GM23248 (cell line): ENCODE results near the gene PPM1L. TPM values are rescaled to one million over a fixed set of nuclear protein-coding genes. Genes with fewer than 3 reads are reported as not detected.

Source experiments
- DNase-seq: peaks from one replicate; pipeline ENCODE4 v3.0.0-alpha.2; 2015
- H2AFZ ChIP-seq: fragments of 200-600 bp; sonication (generic); 2 replicates; pipeline ENCODE4 v1.6.1; 2016; ENCODE audit warnings: antibody characterized with exemption
- H3F3A ChIP-seq: fragments of 200-600 bp; sonication (generic); 2 replicates; pipeline ENCODE4 v1.6.1; 2016; ENCODE audit warnings: mild to moderate bottlenecking, antibody characterized with exemption, mixed run types; ENCODE audit not compliant: insufficient read depth
- H3K27ac ChIP-seq: fragments of 200-600 bp; sonication (generic); 2 replicates; pipeline ENCODE4 v1.5.1; 2016; ENCODE audit warnings: mild to moderate bottlenecking
- H3K27me3 ChIP-seq: fragments of 200-600 bp; sonication (generic); replicated peaks from 2 replicates; pipeline ENCODE4 v1.6.1; 2016; ENCODE audit warnings: mild to moderate bottlenecking; ENCODE audit not compliant: insufficient read depth
- H3K36me3 ChIP-seq: fragments of 200-600 bp; sonication (generic); 2 replicates; pipeline ENCODE4 v1.6.1; 2016; ENCODE audit warnings: low read depth, mild to moderate bottlenecking
- H3K4me1 ChIP-seq: fragments of 200-600 bp; sonication (generic); 2 replicates; pipeline ENCODE4 v1.6.1; 2016; ENCODE audit warnings: mild to moderate bottlenecking; ENCODE audit not compliant: insufficient read depth
- H3K4me2 ChIP-seq: fragments of 200-600 bp; sonication (generic); one replicate; pipeline ENCODE4 v1.6.1; 2016; ENCODE audit warnings: mild to moderate bottlenecking; ENCODE audit not compliant: unreplicated experiment
- H3K4me3 ChIP-seq: fragments of 200-600 bp; sonication (generic); 2 replicates; pipeline ENCODE4 v1.5.1; 2016; ENCODE audit warnings: mild to moderate bottlenecking
- H3K79me2 ChIP-seq: fragments of 200-600 bp; sonication (generic); 2 replicates; pipeline ENCODE4 v1.6.1; 2016; ENCODE audit warnings: mild to moderate bottlenecking; ENCODE audit not compliant: insufficient read depth
- H3K9ac ChIP-seq: fragments of 200-600 bp; sonication (generic); 2 replicates; pipeline ENCODE4 v1.6.1; 2016; ENCODE audit warnings: mild to moderate bottlenecking
- H3K9me2 ChIP-seq: fragments of 200-600 bp; sonication (generic); 2 replicates; pipeline ENCODE4 v1.6.1; 2016; ENCODE audit warnings: mixed run types, mild to moderate bottlenecking, moderate library complexity; ENCODE audit not compliant: insufficient read depth
- H3K9me3 ChIP-seq: fragments of 200-600 bp; sonication (generic); one replicate; pipeline ENCODE4 v1.6.1; 2017; ENCODE audit warnings: low read depth
- H4K20me1 ChIP-seq: fragments of 200-600 bp; sonication (generic); 2 replicates; pipeline ENCODE4 v1.6.0; 2016; ENCODE audit not compliant: insufficient read depth
- EZH2 ChIP-seq: fragments of 200-600 bp; sonication (generic); IDR thresholded peaks from 2 replicates; pipeline ENCODE4 v1.6.1; 2018; ENCODE audit warnings: antibody characterized with exemption, mild to moderate bottlenecking; ENCODE audit not compliant: insufficient read depth, poor library complexity, severe bottlenecking
- EZH2phosphoT487 ChIP-seq: fragments of 200-600 bp; sonication (generic); IDR thresholded peaks from 2 replicates; pipeline ENCODE4 v1.6.1; 2018; ENCODE audit warnings: antibody characterized with exemption, moderate library complexity, mild to moderate bottlenecking, low read depth; ENCODE audit not compliant: insufficient read depth
- WGBS, 2 experiments: methylation state at CpG; one replicate each; pipeline ENCODE4 v1.1.6; 2015 to 2017; ENCODE audit warnings: low lambda C conversion rate in 2 of 2, low coverage in 1 of 2; ENCODE audit errors: missing lambda C conversion rate in 2 of 2; 5-methylcytosine and 5-hydroxymethylcytosine counted together
- in situ Hi-C: fragments of 300-500 bp; cut with MboI; formaldehyde crosslinking; loops from 2 replicates; pipeline ENCODE4 v1.15.0; 2020
- polyA plus RNA-seq: library from polyadenylated mRNA; unstranded; fragments of >200 nt; fragmentation: Nextera tagmentation; extraction: Ambion mirVana; gene quantifications from 2 replicates; pipeline ENCODE4 v1.2.1, GENCODE V29; 2016
- total RNA-seq: library from RNA; depleted of rRNA; stranded (reverse); fragments of >200 nt; shearing (Covaris generic); gene quantifications from 2 replicates; pipeline ENCODE4 v1.2.3, GENCODE V29; 2014

The PPM1L gene
- total and polyA plus RNA-seq, 2 experiments from 2014 or later = under 0.01 to 0.26 TPM

DNA sequence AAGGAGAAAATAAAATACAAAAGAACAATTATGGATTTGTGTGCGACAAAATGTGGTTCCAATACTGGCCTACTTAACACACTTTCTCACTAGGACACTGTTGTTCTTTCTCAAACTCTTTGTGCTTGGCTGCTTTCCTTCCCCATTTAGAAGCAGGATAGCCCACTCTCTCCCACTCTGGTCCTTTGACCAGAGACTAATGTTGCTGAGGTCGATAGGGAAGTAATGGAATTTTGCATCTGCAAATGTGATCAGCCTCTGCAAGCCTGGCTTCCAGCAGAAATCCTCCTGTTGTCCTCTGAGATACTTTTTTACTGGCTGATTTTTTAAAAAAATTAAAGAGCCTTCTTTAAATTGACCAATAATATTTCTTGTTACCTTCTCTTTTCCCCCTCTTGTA is 71.0 kb downstream of the PPM1L start:
- H3K9me3 ChIP-seq = no peaks in the 10 kb centered on the region
- no peak overlapping the region for H3K27ac ChIP-seq
- no peak overlapping the region for H3K4me3 ChIP-seq
- TF ChIP-seq EZH2phosphoT487 = no peak
- no peak for TF ChIP-seq EZH2
- H3K9me2 ChIP-seq = no peaks in the 10 kb centered on the region
- in situ Hi-C loops = no loop called here
- H3K27me3 ChIP-seq = no peaks in the 10 kb centered on the region
- H2AFZ ChIP-seq = no peak overlapping the region
- no peaks in the 10 kb centered on the region for H3K36me3 ChIP-seq
- 48 to 56% methylated on average over 2 of the region's 2 CpGs for WGBS, 2 experiments
- no peak overlapping the region for H3K9ac ChIP-seq
- H3K4me1 ChIP-seq = no peaks in the 10 kb centered on the region
- H3K79me2 ChIP-seq = no peaks in the 10 kb centered on the region
- DNase-seq = no peak
- no peaks in the 10 kb centered on the region for H3F3A ChIP-seq
- H4K20me1 ChIP-seq = no peaks in the 10 kb centered on the region
- H3K4me2 ChIP-seq = no peak overlapping the region

DNA sequence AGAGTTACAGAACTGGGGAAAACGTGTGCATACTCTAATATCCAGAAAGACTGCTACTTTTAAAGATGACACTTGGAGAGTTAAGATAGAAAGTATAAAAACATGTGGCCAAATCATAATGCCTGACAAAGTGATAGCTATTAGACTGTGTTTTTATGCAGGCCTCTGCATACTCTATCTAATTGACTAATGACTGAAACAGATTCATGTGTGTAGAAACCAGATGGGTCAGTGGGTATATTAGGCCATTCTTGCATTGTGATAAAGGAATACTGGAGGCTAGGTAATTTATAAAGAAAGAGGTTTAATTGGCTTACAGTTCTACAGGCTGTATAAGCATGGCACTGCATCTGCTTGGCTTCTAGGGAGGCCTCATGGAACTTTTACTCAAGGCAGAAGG is 71.5 kb downstream of the PPM1L start:
- Histone ChIP-seq H3K9ac (no peak overlapping the region), H4K20me1 (no peaks in the 10 kb centered on the region), H3K27ac (no peak overlapping the region), H3K9me2 (no peaks in the 10 kb centered on the region), H3K4me2 (no peak overlapping the region), H3K4me3 (no peak overlapping the region), H3K9me3 (no peaks in the 10 kb centered on the region), H3K27me3 (no peaks in the 10 kb centered on the region), H3K36me3 (no peaks in the 10 kb centered on the region), H3K4me1 (no peaks in the 10 kb centered on the region), H2AFZ (no peak overlapping the region), H3K79me2 (no peaks in the 10 kb centered on the region), H3F3A (no peaks in the 10 kb centered on the region)
- DNase-seq = no peak
- 18 to 24% methylated on average over 1 of the region's 1 CpG for WGBS, 2 experiments
- in situ Hi-C loops = no loop called here
- TF ChIP-seq EZH2phosphoT487 (no peak), EZH2 (no peak)

DNA sequence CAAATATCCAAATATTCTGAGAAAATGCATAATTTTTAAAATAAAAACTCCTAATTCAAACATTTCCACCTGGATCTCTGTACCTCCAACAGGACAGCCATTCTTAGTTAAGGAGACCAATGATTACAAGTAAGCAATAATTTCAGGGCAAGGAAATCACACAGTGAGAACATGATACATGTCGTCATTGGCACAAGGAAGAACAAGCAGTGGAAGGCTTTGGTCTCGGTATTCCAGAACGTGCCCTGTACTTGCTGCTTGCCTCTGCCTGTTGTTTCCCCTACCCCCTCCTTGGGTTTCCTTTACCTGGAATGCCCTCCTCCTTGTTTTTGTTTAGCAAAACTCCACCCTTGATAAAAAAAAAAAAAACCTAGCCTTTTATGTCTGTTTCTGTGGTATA is 72.8 kb downstream of the PPM1L start:
- H3K79me2 ChIP-seq = no peaks in the 10 kb centered on the region
- no peak for DNase-seq

DNA sequence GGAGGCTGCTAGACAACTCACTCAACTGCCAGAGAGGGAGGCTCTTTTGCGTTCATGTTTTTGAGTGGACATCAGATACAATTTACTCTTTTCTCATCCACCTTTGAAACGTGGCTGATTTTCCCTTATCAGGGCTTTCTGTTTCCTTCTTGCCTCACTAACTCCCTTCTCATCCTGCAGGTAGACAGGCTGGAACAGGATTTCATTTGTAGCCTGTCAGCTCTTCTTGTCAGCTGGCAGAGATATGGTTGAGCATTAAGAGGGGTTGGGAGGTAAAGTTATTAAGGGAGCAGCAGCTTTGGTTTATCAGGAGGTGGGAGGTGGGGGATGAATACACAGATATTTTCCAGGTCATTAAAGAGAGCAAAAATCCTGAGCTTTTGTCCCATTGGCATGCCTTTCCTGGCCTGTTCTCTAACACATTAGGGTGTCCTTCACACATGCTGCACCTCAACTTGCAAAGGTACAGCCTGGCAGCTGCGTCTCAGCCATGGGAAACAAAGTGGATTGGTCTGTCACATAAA is 73.5 kb downstream of the PPM1L start:
- DNase-seq = no peak
- no peaks in the 10 kb centered on the region for H3F3A ChIP-seq
- no peaks in the 10 kb centered on the region for H3K79me2 ChIP-seq
- H3K27ac ChIP-seq = no peak overlapping the region
- no peak overlapping the region for H3K9ac ChIP-seq
- H3K36me3 ChIP-seq = no peaks in the 10 kb centered on the region
- no peak overlapping the region for H3K4me2 ChIP-seq
- TF ChIP-seq EZH2 = no peak
- TF ChIP-seq EZH2phosphoT487 = no peak
- H3K9me3 ChIP-seq = no peaks in the 10 kb centered on the region
- no peaks in the 10 kb centered on the region for H3K4me1 ChIP-seq
- 30 to 34% methylated on average over 3 of the region's 3 CpGs for WGBS, 2 experiments
- no peak overlapping the region for H3K4me3 ChIP-seq
- in situ Hi-C loops = no loop called here
- no peaks in the 10 kb centered on the region for H3K9me2 ChIP-seq
- H3K27me3 ChIP-seq = no peaks in the 10 kb centered on the region
- H4K20me1 ChIP-seq = no peaks in the 10 kb centered on the region
- no peak overlapping the region for H2AFZ ChIP-seq

More for the DNA sequence above, 72.8 kb downstream of the PPM1L start:
- no peak overlapping the region for H3K27ac ChIP-seq
- no peaks in the 10 kb centered on the region for H3K9me3 ChIP-seq
- H3K9ac ChIP-seq = no peak overlapping the region
- H3K4me2 ChIP-seq = no peak overlapping the region
- 36 to 62% methylated on average over 3 of the region's 3 CpGs for WGBS, 2 experiments
- H3K9me2 ChIP-seq = no peaks in the 10 kb centered on the region
- no peaks in the 10 kb centered on the region for H3K4me1 ChIP-seq
- no peaks in the 10 kb centered on the region for H3K36me3 ChIP-seq
- no peaks in the 10 kb centered on the region for H3K27me3 ChIP-seq
- H4K20me1 ChIP-seq = no peaks in the 10 kb centered on the region
- in situ Hi-C loops = no loop called here
- TF ChIP-seq EZH2phosphoT487 = no peak
- TF ChIP-seq EZH2 = no peak
- H2AFZ ChIP-seq = no peak overlapping the region
- no peaks in the 10 kb centered on the region for H3F3A ChIP-seq
- H3K4me3 ChIP-seq = no peak overlapping the region

DNA sequence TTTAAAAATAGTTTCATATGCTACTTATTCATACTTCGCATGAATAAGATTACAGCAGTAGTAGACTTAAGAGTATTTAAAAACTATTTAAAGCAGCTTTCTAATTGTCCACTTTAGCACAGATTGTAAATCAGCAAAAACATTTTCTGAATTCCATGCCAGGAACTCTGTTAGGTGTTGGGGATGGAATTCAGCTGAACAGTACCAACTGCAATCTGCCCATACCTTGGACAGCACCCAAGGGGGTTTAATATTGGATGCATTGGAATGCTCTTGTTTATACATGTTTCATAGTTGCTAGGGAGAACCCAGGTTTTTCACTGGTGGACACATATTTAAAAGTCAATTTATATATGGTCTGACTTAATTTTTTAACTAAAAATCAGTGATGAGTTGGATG is 74.8 kb downstream of the PPM1L start:
- H3K9me3 ChIP-seq = no peaks in the 10 kb centered on the region
- in situ Hi-C loops = no loop called here
- H3K27ac ChIP-seq = no peak overlapping the region
- no peaks in the 10 kb centered on the region for H3K4me1 ChIP-seq
- WGBS, 2 experiments = 88% methylated on average over 1 of the region's 1 CpG
- H3K27me3 ChIP-seq = no peaks in the 10 kb centered on the region
- H3K4me2 ChIP-seq = no peak overlapping the region
- H3K79me2 ChIP-seq = no peaks in the 10 kb centered on the region
- no peak overlapping the region for H2AFZ ChIP-seq
- no peak overlapping the region for H3K4me3 ChIP-seq
- 0 out of 2 replicates have a peak, but pooled peaks cover 3% of the 10 kb centered on the region for H3K9me2 ChIP-seq
- H3K9ac ChIP-seq = no peak overlapping the region
- H3K36me3 ChIP-seq = no peaks in the 10 kb centered on the region
- no peak for TF ChIP-seq EZH2phosphoT487
- no peak for TF ChIP-seq EZH2
- no peak for DNase-seq
- no peaks in the 10 kb centered on the region for H3F3A ChIP-seq
- no peaks in the 10 kb centered on the region for H4K20me1 ChIP-seq
